Measurements from ENCODE around the gene ZBTB5.
"Not testable (repeated sequence)": the region's sequence is repeated elsewhere in the genome, so short reads cannot be mapped to it uniquely, and the experiment has no call there.

The ZBTB5 gene

DNA sequence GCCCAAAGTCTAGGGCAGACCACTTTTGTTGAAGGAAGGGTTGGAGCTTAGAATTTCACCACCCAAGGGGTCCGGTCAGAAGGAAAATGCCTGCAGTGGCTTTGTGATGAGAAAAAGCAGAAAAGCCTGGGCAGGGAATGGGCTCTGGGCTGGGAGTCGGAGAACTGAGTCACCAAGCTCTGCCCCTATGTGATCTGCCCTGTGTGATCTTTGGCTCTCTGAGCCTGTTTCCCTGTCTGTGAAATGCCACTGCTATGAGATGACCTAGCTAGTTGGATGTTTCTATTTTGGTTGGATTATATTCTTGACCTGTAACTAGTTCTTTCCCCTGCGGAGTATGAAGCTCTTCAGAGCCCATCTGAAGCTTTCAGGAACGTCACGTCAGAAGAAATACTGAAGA is 30.3 kb upstream of the ZBTB5 start:
- DNase-seq = no peak
- in situ Hi-C loops (cut with HindIII; ENCODE audit: low pct_ligation_motif_present, low pct_unique_long_range_greater_than_20kb, low sequenced_read_pairs) = no loop called here

DNA sequence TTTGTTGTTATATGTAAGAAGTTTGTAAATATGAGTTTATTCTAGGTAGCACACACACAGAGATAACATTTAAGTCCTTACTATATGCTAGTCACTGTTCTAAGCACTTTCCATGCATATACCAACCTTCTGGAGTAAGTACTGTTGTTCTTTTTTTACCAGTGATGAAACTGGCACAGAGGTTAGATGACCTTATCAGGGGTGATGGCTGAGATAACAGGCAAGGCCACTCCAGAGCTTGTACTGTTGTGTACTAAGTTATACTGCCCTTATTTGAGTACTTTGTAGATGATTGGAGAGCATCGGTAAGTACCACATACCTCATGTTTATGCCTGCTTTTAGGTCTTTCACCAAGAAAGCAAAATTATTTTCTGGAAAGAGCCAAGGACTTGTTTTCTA is 26.7 kb upstream of the ZBTB5 start:
- DNase-seq = no peak
- in situ Hi-C loops (cut with HindIII; ENCODE audit: low pct_ligation_motif_present, low pct_unique_long_range_greater_than_20kb, low sequenced_read_pairs) = no loop called here

DNA sequence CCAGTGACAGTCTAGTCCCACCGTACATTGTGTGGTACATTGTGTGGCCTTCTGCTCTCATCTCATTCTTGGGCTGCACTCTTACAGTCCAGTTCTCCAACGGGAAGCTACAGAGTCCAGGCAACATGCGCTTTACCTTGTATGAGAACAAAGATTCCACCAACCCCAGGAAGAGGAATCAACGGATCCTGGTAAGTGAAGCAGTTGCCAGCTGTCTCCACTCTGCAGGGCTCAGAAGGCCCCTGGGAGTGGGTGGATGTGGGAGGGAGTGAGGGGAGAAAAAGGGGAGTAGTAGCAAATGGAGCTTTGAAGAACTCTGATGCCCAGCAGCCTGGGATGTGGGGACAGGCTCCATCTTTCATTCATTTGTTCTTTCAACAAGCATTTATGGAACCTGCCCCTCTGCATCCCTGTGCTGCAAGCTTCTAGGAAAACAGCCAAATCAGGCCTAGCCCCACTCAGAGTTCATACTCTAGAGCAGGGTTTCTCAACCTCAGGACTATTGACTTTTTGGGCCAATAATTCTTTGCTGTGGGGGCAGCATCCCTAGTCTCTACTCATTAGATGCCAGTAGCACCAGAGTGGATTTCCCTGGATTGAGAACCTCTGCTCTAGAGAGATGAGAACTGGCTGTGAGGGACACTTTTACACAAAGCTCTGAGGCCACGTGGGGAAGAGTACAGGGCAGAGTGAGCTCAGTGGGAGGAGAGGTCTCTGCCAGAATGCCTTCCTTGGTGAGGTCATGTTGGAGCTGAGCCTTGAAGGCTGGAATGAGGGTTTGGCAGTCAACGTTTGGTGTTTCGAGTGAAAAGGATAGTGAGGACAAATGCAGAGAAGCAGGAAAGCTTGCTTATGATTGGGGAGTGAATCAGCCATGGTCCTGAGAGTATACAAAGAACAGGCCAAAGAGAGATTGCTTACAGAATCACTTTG is 21.6 kb upstream of the ZBTB5 start:
- DNase-seq = no peak
- in situ Hi-C loops (cut with HindIII; ENCODE audit: low pct_ligation_motif_present, low pct_unique_long_range_greater_than_20kb, low sequenced_read_pairs) = no loop called here

DNA sequence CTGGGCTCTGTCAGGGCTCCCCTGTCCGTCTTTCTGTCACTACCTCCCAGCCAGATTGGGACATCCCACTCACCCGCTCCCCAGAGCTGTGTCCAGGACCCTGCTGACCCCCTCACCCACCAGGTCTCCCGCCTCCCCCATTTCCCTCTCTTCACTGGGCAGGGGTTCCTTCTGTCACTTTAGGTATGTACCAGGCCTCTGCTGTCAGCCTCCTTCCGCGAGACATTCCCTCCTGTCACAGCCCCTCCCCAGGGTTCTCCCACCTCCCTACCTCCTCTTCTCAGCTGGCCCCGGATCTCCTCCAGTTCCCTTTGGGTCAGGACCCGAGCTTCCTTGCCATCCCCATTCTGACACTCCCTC is 21.0 kb upstream of the ZBTB5 start:
- in situ Hi-C loops (cut with HindIII; ENCODE audit: low pct_ligation_motif_present, low pct_unique_long_range_greater_than_20kb, low sequenced_read_pairs) = no loop called here
- no peak for DNase-seq

DNA sequence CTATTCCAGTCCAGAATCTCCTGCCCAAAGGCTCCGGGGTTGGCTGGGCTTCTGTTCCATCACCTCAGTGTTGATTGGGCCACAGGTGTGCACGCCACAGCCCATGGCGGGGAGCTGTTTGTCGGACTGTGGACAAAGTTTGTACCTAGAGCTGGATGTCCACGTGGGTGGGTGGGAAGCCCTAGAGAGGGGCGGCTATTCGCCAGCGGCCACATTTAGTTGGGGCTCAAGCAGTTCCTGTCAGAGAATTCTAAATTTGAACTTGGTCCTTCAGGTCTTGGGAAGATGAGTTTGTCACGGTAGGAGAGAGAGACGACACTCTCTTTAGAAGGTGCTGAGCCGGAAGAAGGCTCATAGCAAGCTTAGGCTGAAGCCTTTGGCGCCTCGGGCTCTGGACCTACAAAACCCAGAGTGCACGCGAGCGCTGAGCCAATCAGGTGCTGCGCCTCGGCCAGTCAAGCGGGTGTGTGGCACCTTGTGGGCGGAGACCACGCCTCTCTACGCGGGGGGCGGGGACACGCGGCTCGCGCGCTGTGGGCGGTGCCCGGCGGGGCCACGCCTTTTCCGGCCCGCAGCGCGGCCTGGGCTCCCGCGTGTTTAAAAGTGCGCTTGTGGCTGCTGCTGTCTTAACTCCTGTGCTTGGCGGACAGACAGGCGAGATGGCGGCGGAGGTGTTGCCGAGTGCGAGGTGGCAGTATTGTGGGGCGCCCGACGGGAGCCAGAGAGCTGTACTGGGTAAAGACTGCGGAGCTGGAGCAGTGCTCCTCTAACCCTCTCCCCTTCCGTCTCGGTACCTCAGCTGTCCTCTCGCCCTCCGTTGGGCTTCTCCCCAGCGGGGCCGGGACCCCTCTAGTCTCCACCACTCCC is 20.4 kb upstream of the ZBTB5 start, which contains the start of gene POLR1E:
TSS of gene POLR1E (plus strand) at position 560 of the 867 bp plus-strand sequence. CDS start at position 660, 100 bp downstream.
- DNase-seq = peak; percentile 90
- in situ Hi-C loops (cut with HindIII; ENCODE audit: low pct_ligation_motif_present, low pct_unique_long_range_greater_than_20kb, low sequenced_read_pairs) = no loop called here

DNA sequence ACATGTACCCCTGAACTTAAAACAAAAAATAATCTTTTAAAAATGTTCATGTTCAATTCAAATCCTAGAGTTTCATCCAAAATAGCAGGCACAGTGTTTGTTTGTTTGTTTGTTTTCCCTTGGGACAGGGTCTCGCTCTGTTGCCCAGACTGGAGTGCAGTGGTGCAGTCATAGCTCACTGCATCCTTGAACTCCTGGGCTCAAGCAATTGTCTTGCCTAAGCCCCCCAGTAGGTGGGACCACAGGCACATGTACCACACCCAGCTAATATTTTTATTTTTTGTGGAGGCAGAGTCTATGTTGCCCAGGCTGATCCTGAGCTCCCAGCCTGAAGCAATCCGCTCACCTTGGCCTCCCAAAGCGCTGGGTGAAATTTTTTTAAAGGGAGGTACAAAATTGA is 15.5 kb upstream of the ZBTB5 start:
- in situ Hi-C loops (cut with HindIII; ENCODE audit: low pct_ligation_motif_present, low pct_unique_long_range_greater_than_20kb, low sequenced_read_pairs) = no loop called here
- no peak for DNase-seq

DNA sequence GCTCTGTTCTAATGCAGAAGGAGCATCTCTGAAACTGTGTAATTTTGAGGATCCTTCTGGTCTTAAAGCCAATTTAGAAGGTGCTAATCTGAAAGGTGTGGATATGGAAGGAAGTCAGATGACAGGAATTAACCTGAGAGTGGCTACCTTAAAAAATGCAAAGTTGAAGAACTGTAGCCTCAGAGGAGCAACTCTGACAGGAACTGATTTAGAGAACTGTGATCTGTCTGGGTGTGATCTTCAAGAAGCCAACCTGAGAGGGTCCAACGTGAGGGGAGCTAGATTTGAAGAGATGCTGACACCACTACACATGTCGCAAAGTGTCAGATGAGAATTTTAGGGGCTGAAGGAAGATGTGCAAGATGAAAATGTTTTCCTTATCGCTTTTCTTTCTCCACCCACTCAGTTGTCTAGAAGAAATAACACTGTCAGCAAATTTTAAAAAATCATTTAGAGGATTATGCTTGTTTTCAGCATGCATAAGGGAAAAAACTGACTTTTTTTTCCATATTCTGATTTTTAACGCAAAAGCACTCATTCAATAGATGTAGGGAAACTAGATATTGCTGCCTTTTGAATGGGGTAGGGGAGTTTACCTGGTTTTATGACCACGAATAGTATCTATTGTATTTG is 12.9 kb upstream of the ZBTB5 start:
- in situ Hi-C loops (cut with HindIII; ENCODE audit: low pct_ligation_motif_present, low pct_unique_long_range_greater_than_20kb, low sequenced_read_pairs); DNase-seq: not testable (repeated sequence)

DNA sequence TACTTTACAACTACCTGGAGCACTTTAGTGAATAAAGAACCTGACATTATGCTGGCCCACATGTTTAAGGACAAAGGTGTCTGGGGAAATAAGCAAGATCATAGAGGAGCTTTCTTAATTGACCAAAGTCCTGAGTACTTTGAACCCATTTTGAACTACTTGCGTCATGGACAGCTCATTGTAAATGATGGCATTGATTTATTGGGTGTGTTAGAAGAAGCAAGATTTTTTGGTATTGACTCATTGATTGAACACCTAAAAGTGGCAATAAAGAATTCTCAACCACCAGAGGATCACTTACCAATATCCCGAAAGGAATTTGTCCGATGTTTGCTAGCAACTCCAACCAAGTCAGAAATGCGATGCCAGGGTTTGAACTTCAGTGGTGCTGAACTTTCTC is 12.2 kb upstream of the ZBTB5 start:
- in situ Hi-C loops (cut with HindIII; ENCODE audit: low pct_ligation_motif_present, low pct_unique_long_range_greater_than_20kb, low sequenced_read_pairs); DNase-seq: not testable (repeated sequence)

DNA sequence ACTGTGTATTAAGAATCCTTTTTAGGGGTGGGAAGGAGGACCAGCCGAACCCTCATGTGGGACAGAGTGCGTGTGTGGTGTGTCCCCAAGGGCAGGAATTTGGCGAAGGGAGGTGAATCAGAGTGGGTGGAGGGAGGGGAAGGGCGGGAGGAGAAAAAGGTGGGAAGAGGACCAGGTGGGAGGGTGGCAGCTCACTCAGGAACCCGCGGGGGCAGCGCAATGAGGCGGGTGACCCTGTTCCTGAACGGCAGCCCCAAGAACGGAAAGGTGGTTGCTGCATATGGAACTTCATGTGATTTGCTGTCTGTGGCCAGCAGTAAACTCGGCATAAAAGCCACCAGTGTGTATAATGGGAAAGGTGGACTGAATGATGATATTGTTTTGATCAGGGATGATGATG is 11.7 kb upstream of the ZBTB5 start:
- in situ Hi-C loops (cut with HindIII; ENCODE audit: low pct_ligation_motif_present, low pct_unique_long_range_greater_than_20kb, low sequenced_read_pairs) = no loop called here
- no peak for DNase-seq

DNA sequence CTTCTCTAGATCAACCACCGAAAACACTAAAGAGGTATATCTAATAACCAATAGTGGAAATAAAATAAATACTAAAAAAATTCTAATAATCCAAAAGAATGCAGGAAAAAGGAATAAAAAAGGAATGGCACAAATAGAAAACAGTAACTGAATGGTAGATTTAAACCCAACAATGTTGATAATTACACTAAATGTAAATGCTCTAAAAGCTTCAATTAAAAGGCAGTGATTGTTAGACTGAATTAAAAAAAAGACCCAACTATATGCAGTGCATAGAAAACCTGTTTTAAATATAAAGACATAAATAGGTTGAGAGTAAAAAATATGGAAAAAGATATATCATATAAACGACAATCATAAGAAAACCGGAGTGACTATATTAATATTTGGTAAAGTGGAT is 9.2 kb upstream of the ZBTB5 start:
- in situ Hi-C loops (cut with HindIII; ENCODE audit: low pct_ligation_motif_present, low pct_unique_long_range_greater_than_20kb, low sequenced_read_pairs) = no loop called here
- no peak for DNase-seq

DNA sequence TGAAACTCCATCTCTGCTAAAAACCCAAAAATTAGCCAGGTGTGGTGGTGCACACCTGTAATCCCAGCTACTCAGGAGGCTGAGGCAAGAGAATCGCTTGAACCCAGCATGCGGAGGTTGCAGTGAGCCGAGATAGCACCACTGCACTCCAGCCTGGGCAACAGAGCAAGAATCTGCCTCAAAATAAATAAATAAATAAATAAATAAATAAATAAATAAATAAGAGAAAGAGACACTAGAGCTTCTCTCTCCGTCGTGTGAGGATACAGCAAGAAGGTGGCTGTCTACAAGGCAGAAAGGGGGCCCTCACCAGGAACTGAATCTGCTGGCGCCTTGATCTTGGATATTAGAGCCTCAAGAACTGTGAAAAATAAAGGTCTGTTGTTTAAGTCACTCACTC is 8.7 kb upstream of the ZBTB5 start:
- DNase-seq; in situ Hi-C loops (cut with HindIII; ENCODE audit: low pct_ligation_motif_present, low pct_unique_long_range_greater_than_20kb, low sequenced_read_pairs): not testable (repeated sequence)

DNA sequence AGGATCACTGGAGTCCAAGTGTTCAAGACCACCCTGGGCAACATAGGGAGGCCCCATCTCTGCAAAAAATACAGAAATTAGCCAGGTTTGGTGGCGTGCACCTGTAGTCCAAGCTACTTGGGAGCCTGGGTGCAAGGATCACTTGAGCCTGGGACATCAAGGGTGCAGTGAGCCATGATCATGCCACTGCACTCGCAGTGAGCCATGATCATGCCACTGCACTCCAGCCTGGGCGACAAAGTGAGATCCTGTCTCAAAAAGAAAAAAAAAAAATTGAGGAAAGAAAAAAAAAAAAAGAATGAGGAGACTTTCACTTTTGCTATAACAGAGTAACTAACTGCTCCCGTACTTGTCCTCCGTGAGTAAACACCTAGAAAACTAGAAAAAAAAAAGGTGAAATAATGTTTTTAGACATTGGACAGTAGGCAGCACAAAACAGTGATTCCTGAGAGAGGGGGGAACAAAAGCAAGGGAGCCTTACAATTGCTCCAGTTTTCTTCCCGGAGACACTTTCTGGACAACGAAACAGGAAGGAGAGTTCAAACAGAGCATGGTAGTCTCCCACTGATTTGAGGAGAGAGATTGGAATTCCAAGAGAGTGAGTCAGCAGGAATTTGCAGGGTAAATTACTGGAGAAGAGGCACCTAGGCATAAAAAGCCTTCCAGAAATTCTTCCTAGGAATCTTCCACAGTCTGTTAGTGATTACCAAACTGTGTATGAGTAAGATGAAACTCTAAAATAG is 6.9 kb upstream of the ZBTB5 start:
- peak; percentile 98 for DNase-seq
- in situ Hi-C loops (cut with HindIII; ENCODE audit: low pct_ligation_motif_present, low pct_unique_long_range_greater_than_20kb, low sequenced_read_pairs) = no loop called here

DNA sequence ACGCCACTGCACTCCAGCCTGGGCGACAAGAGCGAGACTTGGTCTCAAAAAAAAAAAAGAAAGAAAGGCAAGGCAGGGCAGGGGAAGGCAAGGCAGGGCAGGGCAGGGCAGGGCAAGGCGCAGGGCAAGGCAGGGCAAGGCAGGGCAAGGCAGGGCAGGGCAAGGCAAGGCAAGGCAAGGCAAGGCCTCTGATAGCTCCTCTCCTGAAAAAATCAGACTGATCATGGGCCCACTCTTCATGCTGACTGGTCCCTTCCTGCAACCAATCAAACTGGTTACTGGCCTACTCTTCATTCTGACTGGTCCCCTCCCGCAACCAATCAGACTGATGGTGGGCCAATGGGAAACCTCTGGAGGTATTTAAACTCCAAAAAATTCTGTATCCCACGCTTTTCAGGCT is 3.4 kb upstream of the ZBTB5 start:
- in situ Hi-C loops (cut with HindIII; ENCODE audit: low pct_ligation_motif_present, low pct_unique_long_range_greater_than_20kb, low sequenced_read_pairs) = no loop called here
- no peak for DNase-seq

DNA sequence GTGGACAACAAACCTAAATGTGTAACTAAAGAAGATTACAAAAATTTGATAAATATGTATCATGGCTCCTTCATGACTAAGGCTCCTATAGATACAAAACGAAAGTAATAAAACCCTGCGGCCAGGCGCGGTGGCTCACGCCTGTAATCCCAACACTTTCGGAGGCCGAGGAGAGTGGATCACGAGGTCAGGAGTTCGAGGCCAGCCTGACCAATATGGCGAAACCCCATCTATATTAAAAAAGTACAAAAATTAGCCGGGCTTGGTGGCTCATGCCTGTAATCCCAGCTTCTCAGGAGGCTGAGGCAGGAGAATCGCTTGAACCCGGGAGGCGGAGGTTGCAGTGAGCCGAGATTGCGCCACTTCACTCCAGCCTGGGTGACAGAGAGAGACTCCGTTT is 2.3 kb upstream of the ZBTB5 start:
- DNase-seq; in situ Hi-C loops (cut with HindIII; ENCODE audit: low pct_ligation_motif_present, low pct_unique_long_range_greater_than_20kb, low sequenced_read_pairs): not testable (repeated sequence)

DNA sequence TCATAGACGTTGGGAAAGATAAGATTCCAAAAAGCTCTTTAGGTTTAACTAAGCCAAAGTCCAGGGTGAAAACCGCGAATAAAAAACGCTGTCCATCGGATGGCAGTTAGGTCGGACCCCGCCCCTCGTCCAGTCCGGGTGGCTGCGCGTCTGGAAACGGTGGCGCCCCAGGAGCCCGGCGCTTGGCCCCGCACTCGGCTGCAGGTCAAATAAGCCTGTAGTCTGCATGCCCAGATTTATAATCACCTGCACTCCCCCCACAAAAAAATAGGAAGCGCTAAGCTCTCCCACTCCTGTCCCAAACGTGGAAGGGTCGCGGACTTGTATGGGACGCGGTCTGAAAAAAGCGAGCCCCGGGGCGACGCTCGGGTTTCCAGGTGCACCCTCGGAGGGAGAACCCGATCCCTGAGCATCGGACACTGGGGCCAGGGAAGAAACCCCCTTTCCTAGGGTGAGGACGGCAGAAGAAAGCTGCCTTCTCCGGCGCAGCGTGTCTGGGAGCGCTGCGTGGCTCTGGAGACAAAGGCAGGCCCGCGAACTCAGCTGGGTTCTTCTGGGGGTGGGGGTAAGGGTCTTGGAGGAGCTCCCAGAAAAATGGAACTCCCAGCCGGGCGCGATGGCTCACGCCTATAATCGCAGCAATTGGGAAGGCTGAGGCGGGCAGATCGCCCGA is 923 bp upstream of the ZBTB5 start:
- peak; percentile 86 for DNase-seq
- in situ Hi-C loops (cut with HindIII; ENCODE audit: low pct_ligation_motif_present, low pct_unique_long_range_greater_than_20kb, low sequenced_read_pairs) = no loop called here

DNA sequence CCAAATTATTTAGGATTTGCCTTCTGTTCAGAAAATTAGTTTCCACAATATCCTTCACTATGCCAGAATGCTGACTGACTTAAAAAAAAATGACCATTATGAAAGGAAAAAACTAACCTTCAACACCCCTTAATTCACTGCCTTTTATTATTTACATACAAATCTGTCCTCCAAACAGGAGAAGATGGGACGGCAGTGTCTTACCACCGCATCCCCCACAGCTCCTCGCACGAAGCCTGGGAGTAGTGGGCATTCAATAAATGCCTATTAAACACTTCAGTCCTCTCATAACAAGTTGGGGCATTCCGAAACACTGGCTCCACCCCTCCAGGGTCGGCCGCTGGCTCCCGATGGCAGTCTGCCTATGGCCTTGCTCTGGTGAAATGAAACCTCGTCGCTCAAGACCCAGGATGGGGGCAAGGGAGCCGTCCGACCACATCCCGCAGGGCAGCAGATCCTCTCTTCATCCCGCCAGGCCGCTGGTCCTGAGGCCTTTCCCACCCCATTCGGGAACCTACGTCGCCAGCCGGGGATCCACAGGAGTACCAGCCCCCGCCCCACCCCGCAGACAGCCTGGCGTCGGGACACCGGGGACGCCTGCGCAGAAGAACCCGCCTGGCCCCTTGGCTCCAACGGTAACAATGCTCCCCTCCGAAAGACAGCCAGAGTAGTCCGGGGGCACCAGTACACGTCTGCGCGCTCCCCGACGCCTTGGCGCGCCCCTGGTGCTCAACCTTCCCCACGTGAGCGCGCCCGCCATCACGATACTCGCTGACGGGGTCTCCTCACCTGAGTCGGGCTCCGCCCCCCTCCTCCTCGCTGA is 613 bp downstream of the ZBTB5 start:
- in situ Hi-C loops (cut with HindIII; ENCODE audit: low pct_ligation_motif_present, low pct_unique_long_range_greater_than_20kb, low sequenced_read_pairs) = no loop called here
- peak; percentile 76 for DNase-seq

DNA sequence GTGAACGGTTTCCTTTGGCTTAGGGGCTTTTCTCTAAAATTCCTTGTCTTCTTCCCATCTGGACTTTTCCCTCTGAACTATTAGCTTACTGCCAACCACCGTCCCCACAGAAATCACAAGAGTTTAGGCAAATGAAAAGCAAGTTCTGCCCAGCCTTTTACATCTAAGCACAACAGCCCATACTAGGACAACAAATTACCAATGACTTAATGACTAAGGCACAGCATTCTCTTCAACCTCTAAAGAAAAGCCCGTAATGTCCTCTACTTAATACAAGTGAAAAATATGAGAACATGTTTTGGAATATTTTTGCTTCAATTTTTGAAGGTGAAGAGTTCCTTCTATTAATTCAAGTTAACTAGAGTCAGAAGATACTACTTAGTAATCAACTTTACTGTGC is 1.2 kb downstream of the ZBTB5 start:
- in situ Hi-C loops (cut with HindIII; ENCODE audit: low pct_ligation_motif_present, low pct_unique_long_range_greater_than_20kb, low sequenced_read_pairs) = no loop called here
- no peak for DNase-seq

Measured in ACHN (cell line).